ENCODE data around the gene ITSN2. TPM values are rescaled to one million over a fixed set of nuclear protein-coding genes. Genes with fewer than 3 reads are reported as not detected.

ITSN2 gene
- total RNA-seq, 1 experiment from 2014 or later = 36.5 TPM

GRCh38 chr2:24160761-24161160 is 199.6 kb downstream of the ITSN2 start:
- Mint-ChIP-seq H3K27ac (ENCODE audit: low read depth, unreplicated experiment) (no peak overlapping the region), H3K4me1 (ENCODE audit: insufficient read depth, unreplicated experiment) (no peaks in the 10 kb centered on the region), H3K27me3 (ENCODE audit: insufficient read depth, unreplicated experiment) (no peaks in the 10 kb centered on the region), H3K9me3 (ENCODE audit: unreplicated experiment) (no peaks in the 10 kb centered on the region), H3K36me3 (ENCODE audit: insufficient read depth, unreplicated experiment) (peaks cover 6% of the 10 kb centered on the region), H3K4me3 (ENCODE audit: unreplicated experiment) (no peak overlapping the region)
- ChIA-PET POLR2A (interaction anchor here (0.7 to 1.9 kb wide), 2 partner anchors 9 to 13 kb away, joined by 4 read pairs; no protein-coding TSS in a partner anchor), CTCF (interaction anchor here (1.2 kb wide), 1 partner anchor 10 kb away, joined by 3 read pairs; no protein-coding TSS in a partner anchor)
- DNase-seq (ENCODE audit: unreplicated experiment) = no peak
- TF ChIP-seq, protein P1, sequence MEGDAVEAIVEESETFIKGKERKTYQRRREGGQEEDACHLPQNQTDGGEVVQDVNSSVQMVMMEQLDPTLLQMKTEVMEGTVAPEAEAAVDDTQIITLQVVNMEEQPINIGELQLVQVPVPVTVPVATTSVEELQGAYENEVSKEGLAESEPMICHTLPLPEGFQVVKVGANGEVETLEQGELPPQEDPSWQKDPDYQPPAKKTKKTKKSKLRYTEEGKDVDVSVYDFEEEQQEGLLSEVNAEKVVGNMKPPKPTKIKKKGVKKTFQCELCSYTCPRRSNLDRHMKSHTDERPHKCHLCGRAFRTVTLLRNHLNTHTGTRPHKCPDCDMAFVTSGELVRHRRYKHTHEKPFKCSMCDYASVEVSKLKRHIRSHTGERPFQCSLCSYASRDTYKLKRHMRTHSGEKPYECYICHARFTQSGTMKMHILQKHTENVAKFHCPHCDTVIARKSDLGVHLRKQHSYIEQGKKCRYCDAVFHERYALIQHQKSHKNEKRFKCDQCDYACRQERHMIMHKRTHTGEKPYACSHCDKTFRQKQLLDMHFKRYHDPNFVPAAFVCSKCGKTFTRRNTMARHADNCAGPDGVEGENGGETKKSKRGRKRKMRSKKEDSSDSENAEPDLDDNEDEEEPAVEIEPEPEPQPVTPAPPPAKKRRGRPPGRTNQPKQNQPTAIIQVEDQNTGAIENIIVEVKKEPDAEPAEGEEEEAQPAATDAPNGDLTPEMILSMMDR (IDR thresholded peaks at IDR 0.05; ENCODE audit: unreplicated experiment) = no peak
- intact Hi-C loops (cut with micrococcal nuclease) = loop anchor here (10.0 kb wide), 1 partner anchor 336 kb away; no protein-coding TSS in a partner anchor
- no TSS peak for BruUV-seq (replicated peaks)

- Mint-ChIP-seq H3K27me3 (ENCODE audit: insufficient read depth, unreplicated experiment) (no peaks in the 10 kb centered on the region), H3K4me1 (ENCODE audit: insufficient read depth, unreplicated experiment) (no peaks in the 10 kb centered on the region), H3K27ac (ENCODE audit: low read depth, unreplicated experiment) (no peak overlapping the region), H3K36me3 (ENCODE audit: insufficient read depth, unreplicated experiment) (peaks cover 1% of the 10 kb centered on the region), H3K4me3 (ENCODE audit: unreplicated experiment) (no peak overlapping the region), H3K9me3 (ENCODE audit: unreplicated experiment) (no peaks in the 10 kb centered on the region)
- TF ChIP-seq, protein P1 (IDR thresholded peaks at IDR 0.05; ENCODE audit: unreplicated experiment) = no peak
- no TSS peak for BruUV-seq (replicated peaks)
- ChIA-PET POLR2A (interaction anchor here (0.5 to 0.7 kb wide), 2 partner anchors 11 to 1184 kb away, joined by 3 read pairs; no protein-coding TSS in a partner anchor), CTCF (no interaction called here)
- intact Hi-C loops (cut with micrococcal nuclease) = loop anchor here (10.0 kb wide), 1 partner anchor 335 kb away; no protein-coding TSS in a partner anchor
- no peak for DNase-seq (ENCODE audit: unreplicated experiment)
Observed at GRCh38 chr2:24159708-24160107, 200.6 kb downstream of the ITSN2 start.

- ChIA-PET POLR2A (no interaction called here), CTCF (no interaction called here)
- Mint-ChIP-seq H3K27me3 (ENCODE audit: insufficient read depth, unreplicated experiment) (no peaks in the 10 kb centered on the region), H3K27ac (ENCODE audit: low read depth, unreplicated experiment) (no peak overlapping the region), H3K4me1 (ENCODE audit: insufficient read depth, unreplicated experiment) (no peaks in the 10 kb centered on the region), H3K4me3 (ENCODE audit: unreplicated experiment) (no peak overlapping the region), H3K36me3 (ENCODE audit: insufficient read depth, unreplicated experiment) (no peaks in the 10 kb centered on the region), H3K9me3 (ENCODE audit: unreplicated experiment) (no peaks in the 10 kb centered on the region)
- no TSS peak for BruUV-seq (replicated peaks)
- TF ChIP-seq, protein P1 (IDR thresholded peaks at IDR 0.05; ENCODE audit: unreplicated experiment) = no peak
- intact Hi-C loops (cut with micrococcal nuclease) = no loop called here
- no peak for DNase-seq (ENCODE audit: unreplicated experiment)
Observed at GRCh38 chr2:24158131-24158530, 202.2 kb downstream of the ITSN2 start.

DNA sequence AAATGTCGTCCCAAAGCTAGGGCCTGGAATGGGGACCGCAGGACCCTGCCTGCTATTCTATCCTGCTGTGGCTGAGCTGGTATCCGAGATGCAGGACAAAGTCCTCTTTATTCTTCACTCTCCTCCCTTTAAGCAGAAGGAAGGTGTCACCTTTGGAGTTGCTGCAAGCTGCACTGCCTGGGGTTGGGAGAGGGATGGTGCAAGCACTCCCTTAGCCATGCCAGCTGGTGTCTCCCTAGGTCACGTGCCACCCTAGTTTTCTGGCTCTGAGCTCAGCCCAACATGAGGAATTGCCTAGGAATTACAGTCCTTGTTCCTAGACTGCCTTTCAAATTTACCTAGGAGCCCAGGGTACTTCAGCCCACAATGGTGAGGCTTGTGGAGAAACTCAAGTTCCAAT is 206.9 kb downstream of the ITSN2 start:
- CTCF ChIA-PET = interaction anchor here (1.6 kb wide), 1 partner anchor 68 kb away, joined by 3 read pairs; no protein-coding TSS in a partner anchor
- no peaks in the 10 kb centered on the region for H3K4me1 Mint-ChIP-seq (ENCODE audit: insufficient read depth, unreplicated experiment)

More for the DNA sequence above, 206.9 kb downstream of the ITSN2 start:
- no peak for DNase-seq (ENCODE audit: unreplicated experiment)
- TF ChIP-seq, protein P1 (IDR thresholded peaks at IDR 0.05; ENCODE audit: unreplicated experiment) = no peak
- H3K27ac Mint-ChIP-seq (ENCODE audit: low read depth, unreplicated experiment) = no peak overlapping the region
- H3K36me3 Mint-ChIP-seq (ENCODE audit: insufficient read depth, unreplicated experiment) = peaks cover 6% of the 10 kb centered on the region
- H3K4me3 Mint-ChIP-seq (ENCODE audit: unreplicated experiment) = no peak overlapping the region
- POLR2A ChIA-PET = no interaction called here
- peaks cover 7% of the 10 kb centered on the region for H3K9me3 Mint-ChIP-seq (ENCODE audit: unreplicated experiment)
- BruUV-seq (replicated peaks) = no TSS peak
- intact Hi-C loops (cut with micrococcal nuclease) = no loop called here
- H3K27me3 Mint-ChIP-seq (ENCODE audit: insufficient read depth, unreplicated experiment) = no peaks in the 10 kb centered on the region

Other genes with a start within 250 kb of the ITSN2 start
- gene PFN4, start 237.2 kb downstream of the ITSN2 start, total RNA-seq (2022) = 1.8 and 2.6 TPM in 2 replicates
- gene FAM228B, start 237.1 kb downstream of the ITSN2 start, total RNA-seq (2022) = 10.6 and 19.5 TPM in 2 replicates
- gene FAM228A, start 185.5 kb downstream of the ITSN2 start, total RNA-seq (2022) = not detected in 2 replicates
- gene NCOA1, start 130.7 kb upstream of the ITSN2 start, total RNA-seq (2022) = 15.4 and 15.8 TPM in 2 replicates

All from MCF 10A (cell line).